ENCODE data around the gene MAN1C1.

DNA sequence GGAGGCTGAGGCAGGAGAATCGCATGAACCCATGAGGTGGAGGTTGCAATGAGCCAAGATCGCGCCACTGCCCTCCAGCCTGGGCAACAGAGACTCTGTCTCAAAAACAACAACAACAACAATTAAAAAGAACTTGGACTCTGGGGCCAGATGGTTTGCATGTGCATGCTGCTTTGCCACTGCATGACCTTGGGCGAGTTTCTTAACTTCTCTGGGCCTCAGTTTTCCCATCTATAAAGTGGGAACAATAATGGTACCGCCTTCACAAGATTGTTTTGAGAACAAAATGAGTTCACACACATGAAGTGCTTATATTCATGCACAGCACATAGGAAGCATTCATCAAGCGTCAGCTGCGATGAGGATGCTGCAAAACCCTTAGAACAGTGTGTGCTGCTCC lies 74.6 kb downstream of the MAN1C1 start:
- TF ChIP-seq, protein P1, sequence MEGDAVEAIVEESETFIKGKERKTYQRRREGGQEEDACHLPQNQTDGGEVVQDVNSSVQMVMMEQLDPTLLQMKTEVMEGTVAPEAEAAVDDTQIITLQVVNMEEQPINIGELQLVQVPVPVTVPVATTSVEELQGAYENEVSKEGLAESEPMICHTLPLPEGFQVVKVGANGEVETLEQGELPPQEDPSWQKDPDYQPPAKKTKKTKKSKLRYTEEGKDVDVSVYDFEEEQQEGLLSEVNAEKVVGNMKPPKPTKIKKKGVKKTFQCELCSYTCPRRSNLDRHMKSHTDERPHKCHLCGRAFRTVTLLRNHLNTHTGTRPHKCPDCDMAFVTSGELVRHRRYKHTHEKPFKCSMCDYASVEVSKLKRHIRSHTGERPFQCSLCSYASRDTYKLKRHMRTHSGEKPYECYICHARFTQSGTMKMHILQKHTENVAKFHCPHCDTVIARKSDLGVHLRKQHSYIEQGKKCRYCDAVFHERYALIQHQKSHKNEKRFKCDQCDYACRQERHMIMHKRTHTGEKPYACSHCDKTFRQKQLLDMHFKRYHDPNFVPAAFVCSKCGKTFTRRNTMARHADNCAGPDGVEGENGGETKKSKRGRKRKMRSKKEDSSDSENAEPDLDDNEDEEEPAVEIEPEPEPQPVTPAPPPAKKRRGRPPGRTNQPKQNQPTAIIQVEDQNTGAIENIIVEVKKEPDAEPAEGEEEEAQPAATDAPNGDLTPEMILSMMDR (IDR thresholded peaks at IDR 0.05 in 2 of 3, conservative IDR thresholded peaks at IDR 0.05 in 1 of 3; ENCODE audit: control insufficient read depth in 2 of 3, extremely low read depth in 1 of 3, insufficient read depth in 1 of 3, low read depth in 3 of 3, low read length in 3 of 3): no peak
- TF ChIP-seq POU2F2 (IDR thresholded peaks at IDR 0.05; ENCODE audit: borderline replicate concordance, low read depth, low read length) (no peak), ASH2L (IDR thresholded peaks at IDR 0.05; ENCODE audit: borderline replicate concordance, low read depth) (no peak), RAD21 (IDR thresholded peaks at IDR 0.05; ENCODE audit: insufficient read depth, low read depth, low read length) (no peak), EP300 (IDR thresholded peaks at IDR 0.05; ENCODE audit: borderline replicate concordance in 1 of 2, control insufficient read depth in 1 of 2, low read depth in 2 of 2, low read length in 2 of 2) (no peak), RFX5 (IDR thresholded peaks at IDR 0.05; ENCODE audit: low read depth, low read length) (no peak), MXI1 (IDR thresholded peaks at IDR 0.05; ENCODE audit: low read depth, low read length) (no peak), STAT1 (conservative IDR thresholded peaks at IDR 0.05) (no peak), SUPT20H (IDR thresholded peaks at IDR 0.05; ENCODE audit: borderline replicate concordance, control insufficient read depth, low read depth, low read length) (no peak)
- TF ChIP-seq, protein P2, sequence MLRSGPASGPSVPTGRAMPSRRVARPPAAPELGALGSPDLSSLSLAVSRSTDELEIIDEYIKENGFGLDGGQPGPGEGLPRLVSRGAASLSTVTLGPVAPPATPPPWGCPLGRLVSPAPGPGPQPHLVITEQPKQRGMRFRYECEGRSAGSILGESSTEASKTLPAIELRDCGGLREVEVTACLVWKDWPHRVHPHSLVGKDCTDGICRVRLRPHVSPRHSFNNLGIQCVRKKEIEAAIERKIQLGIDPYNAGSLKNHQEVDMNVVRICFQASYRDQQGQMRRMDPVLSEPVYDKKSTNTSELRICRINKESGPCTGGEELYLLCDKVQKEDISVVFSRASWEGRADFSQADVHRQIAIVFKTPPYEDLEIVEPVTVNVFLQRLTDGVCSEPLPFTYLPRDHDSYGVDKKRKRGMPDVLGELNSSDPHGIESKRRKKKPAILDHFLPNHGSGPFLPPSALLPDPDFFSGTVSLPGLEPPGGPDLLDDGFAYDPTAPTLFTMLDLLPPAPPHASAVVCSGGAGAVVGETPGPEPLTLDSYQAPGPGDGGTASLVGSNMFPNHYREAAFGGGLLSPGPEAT (IDR thresholded peaks at IDR 0.05; ENCODE audit: low read depth): no peak
- TF ChIP-seq, protein P3, sequence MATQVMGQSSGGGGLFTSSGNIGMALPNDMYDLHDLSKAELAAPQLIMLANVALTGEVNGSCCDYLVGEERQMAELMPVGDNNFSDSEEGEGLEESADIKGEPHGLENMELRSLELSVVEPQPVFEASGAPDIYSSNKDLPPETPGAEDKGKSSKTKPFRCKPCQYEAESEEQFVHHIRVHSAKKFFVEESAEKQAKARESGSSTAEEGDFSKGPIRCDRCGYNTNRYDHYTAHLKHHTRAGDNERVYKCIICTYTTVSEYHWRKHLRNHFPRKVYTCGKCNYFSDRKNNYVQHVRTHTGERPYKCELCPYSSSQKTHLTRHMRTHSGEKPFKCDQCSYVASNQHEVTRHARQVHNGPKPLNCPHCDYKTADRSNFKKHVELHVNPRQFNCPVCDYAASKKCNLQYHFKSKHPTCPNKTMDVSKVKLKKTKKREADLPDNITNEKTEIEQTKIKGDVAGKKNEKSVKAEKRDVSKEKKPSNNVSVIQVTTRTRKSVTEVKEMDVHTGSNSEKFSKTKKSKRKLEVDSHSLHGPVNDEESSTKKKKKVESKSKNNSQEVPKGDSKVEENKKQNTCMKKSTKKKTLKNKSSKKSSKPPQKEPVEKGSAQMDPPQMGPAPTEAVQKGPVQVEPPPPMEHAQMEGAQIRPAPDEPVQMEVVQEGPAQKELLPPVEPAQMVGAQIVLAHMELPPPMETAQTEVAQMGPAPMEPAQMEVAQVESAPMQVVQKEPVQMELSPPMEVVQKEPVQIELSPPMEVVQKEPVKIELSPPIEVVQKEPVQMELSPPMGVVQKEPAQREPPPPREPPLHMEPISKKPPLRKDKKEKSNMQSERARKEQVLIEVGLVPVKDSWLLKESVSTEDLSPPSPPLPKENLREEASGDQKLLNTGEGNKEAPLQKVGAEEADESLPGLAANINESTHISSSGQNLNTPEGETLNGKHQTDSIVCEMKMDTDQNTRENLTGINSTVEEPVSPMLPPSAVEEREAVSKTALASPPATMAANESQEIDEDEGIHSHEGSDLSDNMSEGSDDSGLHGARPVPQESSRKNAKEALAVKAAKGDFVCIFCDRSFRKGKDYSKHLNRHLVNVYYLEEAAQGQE (IDR thresholded peaks at IDR 0.05; ENCODE audit: low read depth, low read length): no peak

Measured in GM12878 (cell line).